K562 (cell line): Measurements from ENCODE around the gene CNOT10. TPM values are rescaled to one million over a fixed set of nuclear protein-coding genes. Genes with fewer than 3 reads are reported as not detected.

Source experiments
- ATAC-seq: fragments of 200-7000 bp; cut with Tn5 transposase; 3 replicates; pipeline ENCODE4 v1.9.1; 2020; ENCODE audit warnings: moderate library complexity
- BruUV-seq: library from RNA; stranded (reverse); fragments of 400-500 nt; replicated peaks from 2 replicates; lab custom pipeline; 2021; lab: Mats Ljungman, UMichigan
- CTCF ChIA-PET: fragments of 300-600 bp; formaldehyde crosslinking; extraction: SDS; loops from one replicate; lab custom pipeline; 2021; ENCODE audit warnings: low intra/inter-chr PET ratio; lab: Yijun Ruan, JAX
- POLR2A ChIA-PET: fragments of 300-600, 350-650 bp; sonication (Branson Sonifier 250); formaldehyde crosslinking; extraction: SDS; loops from one replicate; lab custom pipeline; 2021; ENCODE audit warnings: antibody characterized with exemption, inconsistent platforms; lab: Yijun Ruan, JAX
- DNase-seq, 4 experiments: peaks; one replicate each; pipeline versions ENCODE4 v3.0.0 to v3.0.0-alpha.2; 2011 to 2018; ENCODE audit warnings: low spot score in 3 of 4, mixed read lengths in 3 of 4; ENCODE audit errors: extremely low read depth in 1 of 4
- FAIRE-seq: peaks from 2 replicates; lab custom pipeline; 2011; peaks lifted over from hg19 to GRCh38; lab: Jason Lieb, UNC
- H2AFZ ChIP-seq: 2 replicates; pipeline ENCODE4 v1.6.0; 2011; ENCODE audit warnings: low read depth, low read length, control low read depth, inconsistent platforms
- H3K27ac ChIP-seq: fragments of 200-600 bp; 3 replicates; pipeline ENCODE4 v1.8.0; 2011; ENCODE audit warnings: low read depth, mild to moderate bottlenecking, control low read depth, inconsistent platforms, low read length, moderate library complexity, mixed read lengths; ENCODE audit errors: extremely low read depth
- H3K27me3 ChIP-seq, 2 experiments: fragments of 300-600 bp in 1 of 2; 2 replicates in 1 of 2; 3 replicates in 1 of 2; pipeline versions ENCODE4 v1.6.0 to v1.8.0; 2011; ENCODE audit warnings: inconsistent platforms in 2 of 2, low read length in 2 of 2, mild to moderate bottlenecking in 1 of 2, mixed read lengths in 1 of 2, moderate library complexity in 1 of 2; ENCODE audit not compliant: control insufficient read depth in 2 of 2, insufficient read depth in 2 of 2
- H3K36me3 ChIP-seq: fragments of 300-600 bp; 3 replicates; pipeline ENCODE4 v1.8.0; 2011; ENCODE audit warnings: mild to moderate bottlenecking, low read length, inconsistent platforms; ENCODE audit not compliant: control insufficient read depth, insufficient read depth
- H3K4me1 ChIP-seq, 2 experiments: fragments of 200-600 bp in 1 of 2; replicated peaks in 1 of 2; 2 replicates in 1 of 2; 3 replicates in 1 of 2; pipeline versions ENCODE4 v1.5.1 to v1.8.0; 2011; ENCODE audit warnings: inconsistent platforms in 2 of 2, low read length in 2 of 2, mild to moderate bottlenecking in 1 of 2, mixed read lengths in 1 of 2, moderate library complexity in 1 of 2; ENCODE audit not compliant: control insufficient read depth in 2 of 2, insufficient read depth in 2 of 2
- H3K4me2 ChIP-seq: 2 replicates; pipeline ENCODE4 v1.6.1; 2011; ENCODE audit warnings: low read length, control low read depth, inconsistent platforms, mixed read lengths; ENCODE audit not compliant: insufficient read depth
- H3K4me3 ChIP-seq: fragments of 200-600 bp; sonication (generic), shearing (Covaris generic); 2 replicates; pipeline ENCODE4 v1.5.1; 2016; ENCODE audit warnings: control low read depth, inconsistent platforms
- H3K79me2 ChIP-seq: fragments of 200-600 bp; 3 replicates; pipeline ENCODE4 v1.8.0; 2011; ENCODE audit warnings: low read length, inconsistent platforms; ENCODE audit not compliant: control insufficient read depth, insufficient read depth
- H3K9ac ChIP-seq, 2 experiments: 2 replicates each; pipeline versions ENCODE4 v1.6.0 to v1.6.1; 2011; ENCODE audit warnings: low read depth in 2 of 2, low read length in 2 of 2, control low read depth in 1 of 2, inconsistent platforms in 1 of 2, mild to moderate bottlenecking in 1 of 2, mixed read lengths in 1 of 2; ENCODE audit not compliant: insufficient read depth in 1 of 2
- H3K9me1 ChIP-seq: one replicate; pipeline ENCODE4 v1.6.0; 2011; ENCODE audit warnings: inconsistent platforms, mild to moderate bottlenecking, low read length, moderate library complexity; ENCODE audit not compliant: control insufficient read depth, insufficient read depth
- H3K9me3 ChIP-seq: replicated peaks from 2 replicates; pipeline ENCODE4 v1.5.1; 2011; ENCODE audit warnings: low read depth, low read length, inconsistent platforms; ENCODE audit not compliant: control insufficient read depth, insufficient read depth
- H4K20me1 ChIP-seq: replicated peaks from 2 replicates; pipeline ENCODE4 v1.6.1; 2011; ENCODE audit warnings: low read length, inconsistent platforms, mixed read lengths; ENCODE audit not compliant: control insufficient read depth, insufficient read depth
- BMI1 ChIP-seq: fragments of 150-350 bp; IDR thresholded peaks from 2 replicates; pipeline ENCODE4 v1.6.1; 2014; ENCODE audit warnings: low read length
- COPS2 ChIP-seq: fragments of 450-650 bp; conservative IDR thresholded peaks from 2 replicates; pipeline ENCODE4 v1.6.1; 2016; ENCODE audit warnings: mild to moderate bottlenecking, moderate library complexity
- CREB3L1 ChIP-seq: fragments of 450-650 bp; IDR thresholded peaks from 2 replicates; pipeline ENCODE4 v1.6.1; 2014; ENCODE audit warnings: low read depth, mild to moderate bottlenecking, moderate library complexity, borderline replicate concordance
- CREM ChIP-seq: IDR thresholded peaks from 2 replicates; pipeline ENCODE4 v1.6.1; 2014; ENCODE audit warnings: antibody characterized with exemption, low read depth
- GTF2B ChIP-seq: IDR thresholded peaks from 2 replicates; pipeline ENCODE4 v1.6.1; 2011; ENCODE audit not compliant: insufficient read length; ENCODE audit errors: extremely low read depth
- NFXL1 ChIP-seq: fragments of 450-650 bp; formaldehyde crosslinking; IDR thresholded peaks from 2 replicates; pipeline ENCODE4 v1.4.0; 2021; ENCODE audit warnings: mild to moderate bottlenecking
- SRSF1 ChIP-seq: fragments of 200-400 bp; formaldehyde crosslinking; IDR thresholded peaks from 2 replicates; pipeline ENCODE4 v1.6.1; 2017; ENCODE audit warnings: mild to moderate bottlenecking, low read depth, low read length, moderate library complexity
- TCF15 ChIP-seq: fragments of 250-450 bp; sonication (Bioruptor Pico); IDR thresholded peaks from 2 replicates; pipeline ENCODE4 v1.8.0; 2022; ENCODE audit warnings: moderate library complexity, mild to moderate bottlenecking, inconsistent platforms
- ZNF184 ChIP-seq: sonication (generic); formaldehyde crosslinking; IDR thresholded peaks from 2 replicates; pipeline ENCODE4 v1.5.0; 2020; ENCODE audit warnings: missing genetic modification reagents
- ZNF311 ChIP-seq: fragments of 250-450 bp; sonication (Bioruptor Pico); IDR thresholded peaks from 2 replicates; pipeline ENCODE4 v1.4.0; 2020; ENCODE audit warnings: mild to moderate bottlenecking, moderate library complexity
- ZNF436 ChIP-seq: fragments of 250-450, 450-650 bp; sonication (Bioruptor Pico); formaldehyde crosslinking; IDR thresholded peaks from 2 replicates; pipeline ENCODE4 v1.7.0; 2020; ENCODE audit warnings: mild to moderate bottlenecking
- ZNF512 ChIP-seq: IDR thresholded peaks from 2 replicates; pipeline ENCODE4 v1.6.1; 2016; ENCODE audit warnings: missing genetic modification characterization, missing compliant biosample characterization
- ZNF644 ChIP-seq: fragments of 200-800 bp; sonication (Bioruptor generic); IDR thresholded peaks from 2 replicates; pipeline ENCODE4 v1.6.1; 2016; ENCODE audit warnings: low read depth, missing genetic modification characterization, missing compliant biosample characterization
- WGBS: fragments of 100-300 bp; shearing (Covaris generic); methylation state at CpG from one replicate; pipeline ENCODE4 v1.1.6; 2016; ENCODE audit warnings: low coverage, mixed read lengths; ENCODE audit not compliant: insufficient coverage; ENCODE audit errors: missing lambda C conversion rate; 5-methylcytosine and 5-hydroxymethylcytosine counted together
- in situ Hi-C: fragments of 300-500 bp; cut with MboI; formaldehyde crosslinking; loops from 4 replicates; pipeline ENCODE4 v1.15.0; 2018; ENCODE audit warnings: inconsistent platforms, mixed read lengths
- intact Hi-C: fragments of 100-400 bp; cut with micrococcal nuclease; formaldehyde crosslinking; loops from 2 replicates; pipeline ENCODE4 v1.14.2; 2022
- polyA plus RNA-seq, 8 experiments: library from polyadenylated mRNA; depleted of rRNA in 4 of 8; stranded (reverse) in 5 of 8; unstranded in 3 of 8; fragments of >200 nt; fragmentation: Nextera tagmentation in 2 of 8; fragmentation: Illumina TruSeq in 1 of 8; extraction: Ambion mirVana in 2 of 8; extraction: Trizol in 1 of 8; gene quantifications; 2 replicates each; pipeline versions ENCODE4 v1.2.1 to v1.2.3, GENCODE V29; 2011 to 2014; ENCODE audit warnings: inconsistent platforms in 1 of 8, missing spikeins in 1 of 8
- total RNA-seq, 7 experiments: library from RNA; depleted of rRNA in 6 of 7; stranded (reverse); fragments of >200 nt in 6 of 7; fragmentation: Illumina TruSeq in 2 of 7; extraction: Trizol in 2 of 7; gene quantifications; 2 replicates each; pipeline versions ENCODE4 v1.2.1 to v1.2.3, GENCODE V29; 2011 to 2021; ENCODE audit warnings: low replicate concordance in 1 of 7

The CNOT10 gene
- total and polyA plus RNA-seq, 9 of the 15 experiments (the other 6 are each of a cell fraction or from before 2014, with no cell fraction given) = 35.7 to 114 (median 81.9) TPM

- no peak for TF ChIP-seq ZNF436 (CRISPR knock-in tag)
- TF ChIP-seq ZNF184 (CRISPR knock-in tag) = no peak
- TF ChIP-seq BMI1 = no peak
Observed at GRCh38 chr3:32699429-32699828, 14.4 kb downstream of the CNOT10 start (continued).

GRCh38 chr3:32700244-32700643 lies 15.3 kb downstream of the CNOT10 start:
- no peak for ATAC-seq
- Histone ChIP-seq H3K79me2 (peaks cover 88% of the 10 kb centered on the region), H3K27me3 (no peaks in the 10 kb centered on the region), H3K9me3 (no peaks in the 10 kb centered on the region), H2AFZ (no peak overlapping the region), H3K9me1 (no peaks in the 10 kb centered on the region), H4K20me1 (no peaks in the 10 kb centered on the region), H3K9ac (no peak overlapping the region), H3K4me2 (no peak overlapping the region), H3K27ac (peak overlapping the region; percentile 18; the same call in 1 of the 3 replicates), H3K4me3 (no peak overlapping the region), H3K36me3 (peaks cover 31% of the 10 kb centered on the region; the same call in 2 of the 3 replicates), H3K4me1 (peaks cover 4 to 44% of the 10 kb centered on the region in 2 experiments; a peak in 4 of 5 replicates)
- no peak for FAIRE-seq
- POLR2A ChIA-PET = interaction anchor here (0.7 to 1.8 kb wide), 4 partner anchors 12 to 54 kb away, joined by 3 to 8 read pairs (median 4); no protein-coding TSS in a partner anchor
- intact Hi-C loops = no loop called here
- no peak for DNase-seq
- no TSS peak for BruUV-seq
- WGBS = 80% methylated on average over 6 of the region's 6 CpGs
- CTCF ChIA-PET = no interaction called here
- in situ Hi-C loops = no loop called here
- TF ChIP-seq ZNF512 (tag) (no peak), NFXL1 (CRISPR knock-in tag) (no peak), CREB3L1 (no peak), COPS2 (no peak), ZNF644 (tag) (no peak), CREM (no peak), TCF15 (no peak), SRSF1 (no peak), GTF2B (no peak), ZNF311 (CRISPR knock-in tag) (no peak)
